HG03039 (cell line): Measurements from ENCODE around the gene MAN2B1.
"Not testable (repeated sequence)": the region's sequence is repeated elsewhere in the genome, so short reads cannot be mapped to it uniquely, and the experiment has no call there.

Source experiments
- ATAC-seq: cut with Tn5 transposase; IDR thresholded peaks from one replicate; pipeline ENCODE4 v1.9.1; 2021; ENCODE audit warnings: mild to moderate bottlenecking, moderate library complexity; ENCODE audit not compliant: unreplicated experiment

The MAN2B1 gene

GRCh38 chr19:12689581-12690216 is 23.2 kb upstream of the MAN2B1 start:
- ATAC-seq, result no peak

- no peak for ATAC-seq
Observed at GRCh38 chr19:12689012-12689411, 22.5 kb upstream of the MAN2B1 start.

- no peak for ATAC-seq
Observed at GRCh38 chr19:12687496-12688196, 21.1 kb upstream of the MAN2B1 start, which contains the start of gene GNG14. TSS of gene GNG14 (plus strand) at chr19:12687998. CDS start at chr19:12688049, 51 bp downstream.

GRCh38 chr19:12685831-12686230 is 19.3 kb upstream of the MAN2B1 start:
- ATAC-seq, result no peak

GRCh38 chr19:12681074-12681987 is 14.8 kb upstream of the MAN2B1 start, which contains the start of gene DHPS:
TSS of gene DHPS (minus strand) at chr19:12681880. CDS start at chr19:12681766, 114 bp downstream.
- ATAC-seq, result peak; percentile 52

- ATAC-seq, result no peak
Observed at GRCh38 chr19:12680034-12680433, 13.5 kb upstream of the MAN2B1 start.

GRCh38 chr19:12678039-12678438 is 11.5 kb upstream of the MAN2B1 start:
- not testable (repeated sequence) for ATAC-seq

- ATAC-seq, result no peak
Observed at GRCh38 chr19:12676928-12677327, 10.4 kb upstream of the MAN2B1 start.

GRCh38 chr19:12676384-12676792 is 9.8 kb upstream of the MAN2B1 start:
- ATAC-seq, result no peak

- ATAC-seq, result no peak
Observed at GRCh38 chr19:12675940-12676339, 9.4 kb upstream of the MAN2B1 start.

GRCh38 chr19:12675399-12675798 is 8.9 kb upstream of the MAN2B1 start:
- ATAC-seq, result no peak

GRCh38 chr19:12672744-12673143 is 6.2 kb upstream of the MAN2B1 start:
- ATAC-seq, result no peak

- no peak for ATAC-seq
Observed at GRCh38 chr19:12670159-12670928, 3.8 kb upstream of the MAN2B1 start.

GRCh38 chr19:12669270-12670158 is 3.0 kb upstream of the MAN2B1 start:
- no peak for ATAC-seq

GRCh38 chr19:12668932-12669269 is 2.4 kb upstream of the MAN2B1 start:
- ATAC-seq, result no peak

GRCh38 chr19:12668346-12668745 is 1.8 kb upstream of the MAN2B1 start:
- no peak for ATAC-seq

GRCh38 chr19:12667731-12668302 is 1.3 kb upstream of the MAN2B1 start:
- no peak for ATAC-seq

GRCh38 chr19:12665671-12666264 is 774 bp downstream of the MAN2B1 start:
- no peak for ATAC-seq

GRCh38 chr19:12665281-12665573 is 1.3 kb downstream of the MAN2B1 start:
- no peak for ATAC-seq
